GM21786 (cell line): Measurements from ENCODE around the gene DPP6.

Experiments
- ATAC-seq: cut with Tn5 transposase; IDR thresholded peaks from one replicate; pipeline ENCODE4 v1.9.1; 2021; ENCODE audit not compliant: unreplicated experiment

DPP6 gene

GRCh38 chr7:154217688-154218340 lies 165.6 kb downstream of the DPP6 start:
- no peak for ATAC-seq

- no peak for ATAC-seq
Measured at GRCh38 chr7:154231732-154232131, 179.5 kb downstream of the DPP6 start.

DNA sequence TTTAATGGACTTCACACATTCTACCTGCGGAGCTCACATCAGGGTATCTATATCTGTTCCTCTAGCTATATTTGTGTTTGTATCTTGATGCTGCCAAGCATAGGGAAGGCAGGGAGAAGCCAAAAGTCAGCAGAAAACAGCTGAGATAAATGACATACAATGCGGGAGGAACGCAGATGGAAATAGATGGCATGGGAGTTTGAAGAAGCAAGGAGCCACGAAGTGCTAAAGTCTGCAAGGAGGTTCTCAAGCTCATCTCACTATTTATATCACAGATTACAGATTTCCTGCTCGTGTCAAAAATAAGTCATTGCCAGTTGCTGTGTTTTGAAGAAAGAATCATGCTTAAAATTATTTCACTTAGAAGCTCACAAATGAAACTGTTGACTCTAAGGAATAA lies 180.5 kb downstream of the DPP6 start:
- ATAC-seq: no peak

GRCh38 chr7:154241988-154242387 lies 189.8 kb downstream of the DPP6 start:
- ATAC-seq: no peak

DNA sequence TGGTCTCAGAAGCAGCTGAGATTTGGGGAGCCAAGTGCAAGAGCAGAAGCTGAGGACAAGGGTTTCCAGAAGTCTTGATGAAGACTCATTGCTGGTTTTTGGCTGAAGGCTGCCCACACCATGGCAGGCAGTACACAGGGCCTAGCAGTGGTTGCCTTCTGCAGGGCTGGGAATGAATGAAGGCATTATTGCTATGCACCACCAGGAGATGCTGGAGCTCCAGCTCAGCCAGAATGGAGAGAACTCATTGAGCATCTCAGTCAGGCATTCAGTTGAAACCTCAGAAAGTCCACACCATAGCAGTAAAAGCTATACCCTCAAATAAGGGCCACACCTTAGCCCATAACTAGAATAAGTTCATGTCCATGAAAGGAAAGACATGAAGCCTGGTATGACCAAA lies 190.5 kb downstream of the DPP6 start:
- ATAC-seq: no peak

- no peak for ATAC-seq
Measured at GRCh38 chr7:154252046-154252445, 199.8 kb downstream of the DPP6 start.

GRCh38 chr7:154253810-154254209 lies 201.6 kb downstream of the DPP6 start:
- no peak for ATAC-seq

- ATAC-seq: no peak
Measured at GRCh38 chr7:154255324-154255723, 203.1 kb downstream of the DPP6 start.

DNA sequence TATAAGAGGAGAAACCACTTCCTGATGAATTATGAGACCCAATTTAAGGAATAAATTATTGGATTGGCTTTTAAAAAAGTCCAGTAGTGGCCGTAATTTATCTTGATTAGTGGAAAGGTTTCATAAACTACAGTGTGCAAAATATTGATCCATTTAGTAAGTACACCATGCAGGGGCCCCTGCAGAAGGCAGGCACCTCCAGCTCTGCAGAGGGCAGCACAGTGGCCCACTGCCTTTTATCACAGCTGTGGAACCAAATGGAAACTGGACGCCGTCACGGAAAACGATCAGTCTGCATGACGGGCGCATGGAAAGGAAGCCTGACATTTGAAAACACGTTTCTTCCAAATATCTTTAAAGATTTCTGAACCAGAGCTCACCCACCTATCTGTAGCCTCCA lies 204.0 kb downstream of the DPP6 start:
- no peak for ATAC-seq

- ATAC-seq: no peak
Measured at GRCh38 chr7:154259396-154259795, 207.2 kb downstream of the DPP6 start.

DNA sequence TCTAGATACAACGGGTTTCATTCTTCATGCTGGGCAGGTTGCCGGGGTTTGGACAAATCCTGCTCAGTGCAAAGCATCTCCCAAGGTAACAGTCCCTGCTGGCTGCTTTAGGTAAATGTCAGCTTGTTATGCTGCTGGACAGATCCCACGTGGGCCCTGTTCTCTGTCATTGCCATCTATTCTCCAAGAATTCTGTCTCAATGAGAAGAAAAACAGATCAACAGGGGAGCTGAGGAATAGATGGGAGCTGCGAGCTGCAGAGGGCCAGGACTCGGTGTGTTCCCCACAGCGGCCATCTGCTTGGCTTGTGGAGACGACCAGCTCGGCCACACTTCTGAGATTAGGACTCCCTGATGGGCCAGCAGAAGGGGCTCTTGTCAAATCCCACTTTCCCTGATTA lies 235.2 kb downstream of the DPP6 start:
- ATAC-seq: no peak

DNA sequence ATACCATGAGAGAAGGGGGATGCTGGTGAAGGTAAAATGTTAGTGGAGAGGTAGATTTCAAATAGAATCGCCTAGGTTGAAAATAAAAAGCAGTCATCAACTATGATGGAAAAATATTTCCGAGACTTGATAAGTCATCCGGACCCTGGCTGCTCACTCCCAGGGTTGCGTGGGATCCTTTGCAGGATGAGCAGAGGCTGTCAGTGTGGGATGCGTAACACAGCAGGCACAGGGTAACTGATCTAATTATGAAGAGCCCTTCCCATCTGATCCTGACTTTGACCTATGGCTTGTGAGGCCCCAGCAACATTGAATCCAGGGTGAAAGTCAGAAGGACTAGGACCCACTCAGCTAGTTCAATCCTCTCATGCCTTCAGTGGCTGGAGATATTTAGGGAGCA lies 236.9 kb downstream of the DPP6 start:
- ATAC-seq: no peak

GRCh38 chr7:154296443-154296842 lies 244.2 kb downstream of the DPP6 start:
- ATAC-seq: no peak

DNA sequence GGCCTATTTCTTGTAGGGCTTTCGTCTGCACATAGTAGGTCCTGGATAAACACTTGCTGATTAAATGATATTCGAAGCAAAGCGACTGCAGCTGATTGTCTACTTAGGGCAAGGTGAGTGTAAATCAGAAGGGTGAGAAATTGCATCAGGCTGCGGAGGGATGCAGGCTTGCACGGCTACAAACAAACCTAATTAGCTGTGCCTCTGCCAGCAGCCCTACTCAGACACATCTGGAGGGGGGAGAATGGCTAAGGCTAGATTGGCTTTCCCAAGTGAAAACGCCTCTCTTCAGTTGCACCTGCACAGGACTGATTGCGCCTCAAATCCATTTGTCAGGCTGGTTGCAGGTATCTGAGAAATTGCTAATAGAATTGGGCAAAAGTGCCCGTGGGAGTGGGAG lies 247.5 kb downstream of the DPP6 start:
- no peak for ATAC-seq

GRCh38 chr7:154302380-154302779 lies 250.2 kb downstream of the DPP6 start:
- ATAC-seq: no peak

GRCh38 chr7:154304231-154304630 lies 252.0 kb downstream of the DPP6 start:
- ATAC-seq: no peak

GRCh38 chr7:154304740-154305700 lies 252.8 kb downstream of the DPP6 start:
- ATAC-seq: no peak

DNA sequence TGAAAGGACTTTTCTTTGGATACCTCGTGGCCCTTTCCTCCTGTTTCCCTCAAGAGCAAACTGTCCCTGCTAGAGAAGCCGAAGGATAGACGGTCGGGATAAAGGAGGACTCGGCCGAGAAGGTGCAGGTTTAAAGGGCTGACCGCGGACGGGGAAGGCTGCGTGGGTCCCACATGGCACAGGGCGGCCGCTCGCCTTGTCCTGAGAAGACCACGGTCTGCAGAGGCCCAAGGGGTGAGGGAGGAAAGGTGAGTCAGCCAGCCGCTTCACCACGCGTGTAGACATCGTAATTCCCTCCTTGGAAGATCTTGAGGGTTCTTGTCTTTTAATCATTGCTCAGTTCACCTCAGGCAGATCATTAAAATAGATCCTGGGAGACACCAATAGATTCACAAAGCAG lies 253.8 kb downstream of the DPP6 start:
- ATAC-seq: no peak

DNA sequence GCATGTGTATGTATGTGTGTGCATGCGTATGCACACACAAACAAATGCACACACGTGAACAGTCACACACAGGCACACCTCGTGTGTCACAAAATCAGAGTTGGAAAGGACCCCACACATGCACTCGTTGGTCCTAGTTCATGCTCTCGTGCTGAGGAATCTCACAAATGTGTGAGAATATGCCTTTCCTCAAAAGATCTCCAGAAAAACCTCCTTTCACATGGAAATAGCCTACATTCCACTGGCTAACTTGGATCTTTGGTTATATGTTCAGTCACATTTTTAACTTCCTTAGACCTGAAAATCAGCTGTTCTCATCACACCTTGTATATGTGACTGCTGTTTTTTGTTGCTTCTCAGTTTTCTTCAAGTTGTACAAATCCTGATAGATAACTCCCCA lies 256.7 kb downstream of the DPP6 start:
- ATAC-seq: no peak

- no peak for ATAC-seq
Measured at GRCh38 chr7:154310114-154310513, 257.9 kb downstream of the DPP6 start.

DNA sequence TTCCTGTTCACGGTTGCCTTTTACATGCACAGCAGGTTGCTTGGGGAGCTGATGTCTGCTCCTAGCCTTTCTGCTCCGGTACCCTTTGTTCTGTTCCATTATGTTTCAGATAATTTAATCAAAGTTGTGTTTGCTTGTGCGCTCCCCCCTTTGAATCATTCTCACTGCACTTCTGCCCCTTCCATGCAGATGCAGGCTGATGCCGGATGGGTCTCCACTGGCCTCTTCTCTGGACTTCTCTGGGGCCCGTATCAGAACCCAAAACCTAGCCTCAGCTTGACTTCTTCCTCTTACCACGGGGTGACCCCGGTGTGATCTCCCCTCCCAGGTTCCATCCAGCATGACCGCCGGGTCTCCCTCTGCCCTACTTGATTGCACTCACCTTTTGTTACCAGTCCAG lies 272.0 kb downstream of the DPP6 start:
- no peak for ATAC-seq

DNA sequence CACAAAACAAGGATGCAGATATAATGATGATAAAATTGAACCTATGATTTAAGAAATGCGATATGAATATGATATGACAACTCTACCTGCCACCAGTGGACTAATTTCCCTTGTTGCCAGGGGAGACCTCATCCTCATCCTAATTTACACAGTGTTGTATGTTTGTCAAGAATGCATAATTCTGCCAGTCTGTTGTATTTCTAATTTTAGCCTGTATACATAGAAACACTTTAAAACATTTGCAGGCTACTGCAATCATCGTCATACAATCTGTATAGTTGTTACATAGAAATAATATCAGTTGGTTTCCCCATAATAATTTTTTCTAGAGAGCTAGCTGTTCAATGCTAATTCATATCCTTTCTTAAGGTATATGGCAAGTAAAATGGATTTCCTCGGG lies 274.2 kb downstream of the DPP6 start:
- no peak for ATAC-seq
